Mucosa of rectum (tissue), 2 donors: ENCODE measurements around the gene SLC5A5.
A peak's percentile ranks its signal among the peaks of the same experiment; 100 is the strongest.

Source experiments
- H3K27ac ChIP-seq, 2 donors: one replicate each; pipeline ENCODE4 v1.7.0; 2013; ENCODE audit warnings: inconsistent platforms in 2 of 2, low read depth in 2 of 2, low read length in 2 of 2
- H3K27me3 ChIP-seq, 2 donors: one replicate each; pipeline ENCODE4 v1.7.0; 2013; ENCODE audit warnings: low read length in 2 of 2; ENCODE audit not compliant: control insufficient read depth in 2 of 2, insufficient read depth in 2 of 2
- H3K36me3 ChIP-seq, 2 donors: one replicate each; pipeline ENCODE4 v1.7.0; 2013; ENCODE audit warnings: low read length in 2 of 2; ENCODE audit not compliant: control insufficient read depth in 2 of 2, insufficient read depth in 2 of 2
- H3K4me1 ChIP-seq, 2 donors: one replicate each; pipeline ENCODE4 v1.7.0; 2013; ENCODE audit warnings: low read length in 2 of 2, mild to moderate bottlenecking in 1 of 2; ENCODE audit not compliant: control insufficient read depth in 2 of 2, insufficient read depth in 2 of 2
- H3K4me3 ChIP-seq, 2 donors: one replicate each; pipeline ENCODE4 v1.7.0; 2013; ENCODE audit warnings: low read length in 2 of 2
- H3K9ac ChIP-seq, 2 donors: one replicate each; pipeline ENCODE4 v1.7.0; 2013; ENCODE audit warnings: low read length in 2 of 2, low read depth in 1 of 2, mild to moderate bottlenecking in 1 of 2
- H3K9me3 ChIP-seq, 2 donors: one replicate each; pipeline ENCODE4 v1.7.0; 2013; ENCODE audit warnings: low read length in 2 of 2; ENCODE audit not compliant: control insufficient read depth in 2 of 2
- donor health status: healthy.
- donor health status: Normal muscosa, but diverticular disease.

Gene SLC5A5

DNA sequence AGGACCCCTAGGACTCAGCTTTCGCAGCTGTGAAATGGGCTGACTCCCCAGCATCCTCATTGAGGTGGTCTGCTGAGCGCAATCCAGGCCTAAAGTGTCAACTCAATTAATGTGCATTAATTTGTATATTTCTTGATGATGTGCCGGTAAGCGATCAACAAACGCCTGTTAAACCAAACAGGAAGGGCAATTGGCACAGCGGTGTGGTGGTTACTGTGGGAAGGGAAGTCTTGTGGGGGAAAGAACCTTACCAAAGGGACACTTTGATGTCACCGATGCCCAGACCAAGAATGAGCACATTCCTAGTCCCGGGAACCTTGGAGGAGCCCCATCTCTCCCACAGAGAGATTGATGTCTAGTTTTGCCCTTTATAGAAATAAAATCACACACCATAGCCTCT, 25.6 kb upstream of the SLC5A5 start:
- no peaks in the 10 kb centered on the region for H3K9me3 ChIP-seq
- H3K27ac ChIP-seq, result no peak overlapping the region
- H3K4me1 ChIP-seq, result peaks cover 0 to 9% of the 10 kb centered on the region in 2 donors
- peaks cover 1 to 6% of the 10 kb centered on the region in 2 donors for H3K27me3 ChIP-seq
- H3K9ac ChIP-seq, result no peak overlapping the region
- H3K36me3 ChIP-seq, result peaks cover 0 to 3% of the 10 kb centered on the region in 2 donors
- H3K4me3 ChIP-seq, result peak overlapping the region in 1 of 2 donors; percentile 2

DNA sequence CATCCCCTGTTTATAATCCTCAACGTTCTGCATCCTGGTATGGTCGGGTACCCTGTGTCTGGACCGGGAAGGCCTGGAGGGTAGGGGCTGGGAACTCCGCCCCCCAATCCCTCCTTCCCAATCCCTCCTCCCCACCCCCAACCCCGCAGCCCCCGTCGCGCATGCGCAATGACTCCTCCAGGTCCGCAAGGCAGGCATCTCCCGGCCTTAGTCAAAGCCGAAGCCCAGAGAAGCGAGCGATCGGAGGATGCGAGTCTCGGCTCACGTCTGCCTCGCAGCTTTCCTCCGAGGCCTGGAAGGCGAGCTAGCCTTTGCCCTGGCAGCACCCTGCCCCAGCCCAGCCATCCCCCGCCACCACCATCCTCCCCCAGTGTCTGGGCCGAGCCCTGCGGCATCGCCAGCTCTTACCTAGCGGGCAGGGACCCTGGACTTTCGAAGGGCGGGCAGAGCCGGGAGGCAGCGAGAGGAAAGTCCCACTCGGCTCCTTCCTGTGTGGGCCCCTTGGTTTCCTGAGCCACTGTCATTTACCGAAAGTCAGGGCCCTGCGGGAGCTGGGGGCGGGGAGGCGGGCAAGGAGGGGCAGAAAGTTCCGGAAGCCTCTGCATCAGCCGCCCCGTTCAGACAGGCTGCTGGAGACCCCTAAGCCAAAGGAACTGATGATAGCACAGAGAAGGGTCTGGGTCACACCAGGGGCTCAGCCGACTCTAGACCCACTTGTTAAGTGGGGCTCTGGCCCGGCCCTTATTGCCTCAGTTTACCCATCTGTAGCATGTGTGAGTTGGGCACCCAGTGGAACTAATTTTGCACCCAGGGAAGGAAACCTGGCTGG, 24.0 kb upstream of the SLC5A5 start, which contains the start of gene JAK3:
Gene JAK3 (minus strand): TSS at position 445 of the 829 bp plus-strand sequence. CDS start 3,565 bp downstream, outside the sequence.
- peaks cover 0 to 9% of the 10 kb centered on the region in 2 donors for H3K4me1 ChIP-seq
- H3K9me3 ChIP-seq, result no peaks in the 10 kb centered on the region
- H3K36me3 ChIP-seq, result no peaks in the 10 kb centered on the region
- H3K4me3 ChIP-seq, result peak within 1 kb of the TSS; percentile 11 to 54
- peak within 1 kb of the TSS in 1 of 2 donors; percentile 32 for H3K9ac ChIP-seq
- peak within 1 kb of the TSS; percentile 59 to 86 for H3K27ac ChIP-seq
- H3K27me3 ChIP-seq, result peaks cover 1 to 2% of the 10 kb centered on the region in 2 donors

DNA sequence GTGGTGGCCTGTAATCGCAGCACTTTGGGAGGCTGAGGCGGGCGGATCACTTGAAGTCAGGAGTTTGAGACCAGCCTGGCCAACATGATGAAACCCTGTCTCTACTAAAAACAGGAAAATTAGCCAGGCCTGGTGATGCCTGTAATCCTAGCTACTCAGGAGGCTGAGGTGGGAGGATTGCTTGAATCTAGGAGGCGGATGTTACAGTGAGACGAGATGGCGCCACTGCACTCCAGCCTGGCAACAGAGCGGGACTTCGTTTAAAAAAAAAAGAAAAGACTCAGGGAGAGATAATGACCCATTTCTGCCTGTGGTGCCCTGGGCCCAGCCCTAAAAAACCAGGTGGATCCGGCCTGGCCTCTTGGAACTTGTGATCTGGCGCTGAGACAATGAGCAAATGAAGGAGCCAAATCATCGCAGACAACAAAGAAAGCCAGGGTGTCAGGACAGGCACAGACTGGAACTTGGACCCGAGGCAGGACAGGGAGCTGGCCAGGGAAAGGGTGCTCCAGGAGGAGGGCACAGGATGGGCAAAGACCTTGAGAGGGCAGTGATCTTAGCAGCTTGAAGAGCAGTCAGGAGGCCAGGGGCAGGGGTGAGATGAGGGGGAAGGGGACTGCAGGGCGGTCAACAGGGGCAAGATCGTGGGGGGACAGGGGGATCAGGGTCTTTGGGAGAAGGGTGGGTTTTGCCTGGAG, 23.0 kb upstream of the SLC5A5 start:
- H3K27ac ChIP-seq, result peak overlapping the region in 1 of 2 donors; percentile 86
- no peaks in the 10 kb centered on the region for H3K36me3 ChIP-seq
- H3K27me3 ChIP-seq, result peaks cover 0 to 3% of the 10 kb centered on the region in 2 donors
- no peaks in the 10 kb centered on the region for H3K9me3 ChIP-seq
- H3K9ac ChIP-seq, result no peak overlapping the region
- H3K4me3 ChIP-seq, result no peak overlapping the region
- peaks cover 0 to 9% of the 10 kb centered on the region in 2 donors for H3K4me1 ChIP-seq

DNA sequence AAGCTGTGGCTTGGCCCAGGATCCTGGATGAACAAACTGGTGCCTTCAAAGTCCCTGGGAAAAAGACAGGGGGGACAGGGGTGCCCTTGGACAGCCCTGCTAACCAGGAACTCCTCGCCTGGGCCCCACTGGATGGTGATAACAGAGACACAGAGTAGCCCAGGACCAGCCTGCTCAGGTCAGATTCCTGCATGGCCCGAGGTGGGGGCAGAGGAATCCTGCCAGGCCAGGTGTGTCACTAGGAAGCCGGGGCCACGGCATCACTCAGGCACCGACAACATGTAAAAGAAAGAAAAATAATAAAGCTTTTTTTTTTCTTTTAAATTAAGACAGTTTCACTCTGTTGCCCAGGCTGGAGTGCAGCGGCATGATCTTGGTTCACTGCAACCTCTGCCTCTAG, 17.7 kb upstream of the SLC5A5 start:
- no peak overlapping the region for H3K27ac ChIP-seq
- no peak overlapping the region for H3K9ac ChIP-seq
- H3K4me1 ChIP-seq, result peaks cover under 1 to 7% of the 10 kb centered on the region in 2 donors
- H3K4me3 ChIP-seq, result no peak overlapping the region
- H3K27me3 ChIP-seq, result peaks cover 0 to 2% of the 10 kb centered on the region in 2 donors
- H3K36me3 ChIP-seq, result no peaks in the 10 kb centered on the region
- H3K9me3 ChIP-seq, result no peaks in the 10 kb centered on the region

DNA sequence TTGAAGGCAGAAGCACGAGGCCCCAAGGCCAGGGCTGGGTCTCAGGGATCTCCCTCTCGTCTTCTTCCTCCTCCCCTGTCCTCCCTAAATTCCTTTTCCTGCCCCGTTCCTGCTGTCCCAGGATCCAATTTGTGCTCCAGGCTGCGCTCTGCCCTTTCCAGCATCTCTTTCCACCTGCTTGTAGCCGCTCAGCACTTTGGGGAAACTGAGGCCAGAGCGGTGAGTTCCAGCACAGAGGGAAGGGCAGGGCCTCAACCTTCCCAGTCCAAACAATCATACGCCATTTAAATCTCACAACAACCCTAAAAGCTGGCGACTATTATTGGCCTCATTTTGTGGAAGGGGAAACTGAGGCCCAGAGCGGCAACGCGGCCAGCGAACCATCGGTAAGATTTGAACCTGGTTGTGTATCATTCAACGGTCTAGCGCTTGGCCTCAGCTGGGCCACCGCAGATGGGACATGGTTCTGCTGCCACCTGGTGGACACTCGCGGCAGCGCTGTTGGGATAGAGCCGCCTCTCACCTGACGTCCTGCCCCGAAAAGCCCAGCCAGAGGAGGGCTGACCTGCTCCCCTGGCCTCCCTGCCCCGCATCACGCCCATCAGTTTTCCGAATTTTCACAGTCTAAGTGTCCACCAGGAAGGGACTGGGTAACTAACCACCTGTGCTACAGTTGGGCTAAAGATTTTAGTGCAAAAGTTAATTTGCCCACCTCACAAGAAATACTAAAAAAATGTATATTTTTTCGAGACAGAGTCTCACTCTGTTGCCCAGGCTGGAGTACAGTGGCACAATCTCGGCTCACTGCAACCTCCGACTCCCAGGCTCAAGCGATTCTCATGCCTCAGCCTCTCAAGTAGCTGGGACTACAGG, 16.2 kb upstream of the SLC5A5 start:
- H3K9me3 ChIP-seq, result no peaks in the 10 kb centered on the region
- no peak overlapping the region for H3K4me3 ChIP-seq
- peaks cover 4 to 6% of the 10 kb centered on the region in 2 donors for H3K4me1 ChIP-seq
- H3K27ac ChIP-seq, result no peak overlapping the region
- H3K27me3 ChIP-seq, result peaks cover 0 to 2% of the 10 kb centered on the region in 2 donors
- H3K9ac ChIP-seq, result no peak overlapping the region
- H3K36me3 ChIP-seq, result no peaks in the 10 kb centered on the region

DNA sequence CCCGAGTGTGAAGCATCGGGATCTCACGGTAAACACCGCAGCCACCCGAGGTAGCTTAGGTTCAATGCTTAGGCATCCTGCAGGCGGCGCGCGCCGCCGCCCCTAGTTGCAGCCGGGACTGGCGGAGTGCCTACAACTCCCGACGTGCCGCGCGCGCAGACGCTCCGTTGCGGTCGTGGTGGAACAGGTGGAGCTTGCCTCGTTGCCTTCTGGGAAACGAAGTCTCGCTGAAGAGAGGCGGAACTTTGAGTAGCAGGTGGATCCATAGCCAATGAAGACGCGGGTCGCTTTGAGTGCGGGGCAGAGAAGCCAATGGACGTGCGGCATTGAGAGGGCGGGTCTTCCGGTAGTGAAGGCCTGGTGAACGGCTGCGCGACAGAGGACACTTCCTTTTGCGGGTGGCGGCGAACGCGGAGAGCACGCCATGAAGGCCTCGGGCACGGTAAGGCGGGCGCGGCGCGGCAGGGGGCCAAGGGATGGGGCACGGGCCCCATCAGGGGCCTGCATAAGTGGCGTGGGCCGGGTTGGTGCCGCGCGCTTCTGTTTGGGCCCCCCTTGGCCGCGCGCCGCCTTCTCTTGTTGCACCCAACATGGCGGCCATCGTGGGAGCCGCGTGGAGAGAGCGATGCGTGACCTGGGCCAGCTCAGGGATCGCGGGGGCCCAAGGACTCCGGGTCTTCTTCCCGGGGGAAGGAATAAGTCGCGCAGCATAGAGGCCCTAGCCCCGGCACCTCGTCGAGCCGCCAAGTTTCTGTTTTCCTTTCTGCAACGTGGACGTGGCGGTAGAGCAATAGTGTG, 12.0 kb upstream of the SLC5A5 start, which contains the start of gene RPL18A:
Gene RPL18A (plus strand): TSS at position 378 of the 798 bp plus-strand sequence. CDS start 47 bp downstream, at position 425.
- peak within 1 kb of the TSS; percentile 88 to 93 for H3K9ac ChIP-seq
- peaks cover 31 to 39% of the 10 kb centered on the region in 2 donors for H3K4me1 ChIP-seq
- peak within 1 kb of the TSS; percentile 77 to 83 for H3K27ac ChIP-seq
- no peaks in the 10 kb centered on the region for H3K27me3 ChIP-seq
- H3K36me3 ChIP-seq, result peaks cover 28 to 39% of the 10 kb centered on the region in 2 donors
- peak within 1 kb of the TSS; percentile 85 to 100 for H3K4me3 ChIP-seq
- H3K9me3 ChIP-seq, result no peaks in the 10 kb centered on the region

DNA sequence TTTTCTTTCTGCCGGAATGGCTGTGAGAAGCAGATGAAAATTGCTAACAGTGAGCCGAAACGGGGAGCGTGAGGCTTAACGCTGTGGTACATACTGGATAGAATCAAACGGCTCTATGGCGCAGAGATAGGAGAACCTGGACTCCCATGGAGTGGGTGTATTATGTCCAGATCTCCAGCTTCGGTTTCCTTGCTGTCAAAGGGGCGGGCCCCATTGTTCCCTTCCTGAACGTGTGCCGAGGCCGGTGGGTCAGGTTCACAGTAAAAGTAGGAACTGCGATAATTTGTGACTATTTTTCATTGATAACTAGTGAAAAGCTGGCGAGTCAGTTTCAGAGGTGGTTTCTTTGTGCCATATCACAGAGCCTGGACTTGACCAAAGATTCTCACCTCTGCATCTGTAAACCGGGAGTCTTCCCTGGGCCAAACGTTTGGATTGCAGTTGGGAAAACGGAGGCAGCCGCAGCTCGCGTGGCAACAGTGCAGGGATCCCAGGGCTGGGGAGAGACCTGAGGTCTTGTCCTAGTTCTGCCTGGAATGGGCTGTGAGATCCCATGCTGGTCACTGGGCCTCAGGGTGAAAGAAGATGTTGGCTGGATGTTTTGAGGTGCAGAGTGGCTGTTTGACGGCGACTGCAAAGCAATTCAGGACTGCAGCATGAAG, 11.3 kb upstream of the SLC5A5 start:
- Histone ChIP-seq H3K4me1 (peaks cover 36 to 45% of the 10 kb centered on the region in 2 donors), H3K36me3 (peaks cover 28 to 42% of the 10 kb centered on the region in 2 donors), H3K9ac (peak overlapping the region; percentile 88 to 93), H3K27ac (peak overlapping the region; percentile 77 to 83), H3K27me3 (no peaks in the 10 kb centered on the region), H3K9me3 (no peaks in the 10 kb centered on the region), H3K4me3 (peak overlapping the region; percentile 85 to 100)

DNA sequence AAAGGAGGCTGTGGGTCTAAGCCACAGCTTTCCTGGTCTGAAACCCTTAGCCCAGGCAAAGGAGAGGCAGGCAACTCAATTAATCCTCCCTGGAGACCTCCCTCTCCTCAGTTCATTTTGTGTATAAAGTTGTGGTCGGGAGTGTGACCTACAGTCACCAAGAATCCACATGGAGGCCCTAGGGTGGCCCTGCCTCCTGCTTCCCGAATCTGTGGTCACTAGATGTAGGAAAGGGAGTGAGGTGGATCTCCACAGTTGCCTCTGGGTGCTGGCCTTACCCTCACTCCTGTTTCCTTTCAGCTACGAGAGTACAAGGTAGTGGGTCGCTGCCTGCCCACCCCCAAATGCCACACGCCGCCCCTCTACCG, 10.8 kb upstream of the SLC5A5 start:
- peaks cover 28 to 42% of the 10 kb centered on the region in 2 donors for H3K36me3 ChIP-seq
- H3K4me1 ChIP-seq, result peaks cover 40 to 49% of the 10 kb centered on the region in 2 donors
- peak overlapping the region; percentile 85 to 100 for H3K4me3 ChIP-seq
- no peaks in the 10 kb centered on the region for H3K9me3 ChIP-seq
- H3K9ac ChIP-seq, result peak overlapping the region; percentile 88 to 93
- H3K27ac ChIP-seq, result peak overlapping the region in 1 of 2 donors; percentile 77
- H3K27me3 ChIP-seq, result no peaks in the 10 kb centered on the region
